Measurements from ENCODE around the gene H1-8. TPM values are rescaled to one million over a fixed set of nuclear protein-coding genes. Genes with fewer than 3 reads are reported as not detected.

Gene H1-8
- total and polyA plus RNA-seq, 9 donors: not detected

GRCh38 chr3:129502641-129503408 is 40.1 kb upstream of the H1-8 start:
- H3K27ac ChIP-seq (ENCODE audit: low read length): no peak overlapping the region
- no peaks in the 10 kb centered on the region for H3K27me3 ChIP-seq (ENCODE audit: control insufficient read depth, insufficient read depth, low read length)
- H3K4me3 ChIP-seq (ENCODE audit: low read length): no peak overlapping the region
- no peak for DNase-seq
- no peaks in the 10 kb centered on the region for H3K9me3 ChIP-seq (replicated peaks; ENCODE audit: control insufficient read depth, low read depth, low read length)
- peaks cover 44% of the 10 kb centered on the region for H3K4me1 ChIP-seq (ENCODE audit: control insufficient read depth, insufficient read depth, low read length)
- 90% methylated on average over 15 of the region's 18 CpGs for WGBS (ENCODE audit: insufficient coverage)
- peaks cover 80% of the 10 kb centered on the region for H3K36me3 ChIP-seq (ENCODE audit: control insufficient read depth, insufficient read depth, low read length)

DNA sequence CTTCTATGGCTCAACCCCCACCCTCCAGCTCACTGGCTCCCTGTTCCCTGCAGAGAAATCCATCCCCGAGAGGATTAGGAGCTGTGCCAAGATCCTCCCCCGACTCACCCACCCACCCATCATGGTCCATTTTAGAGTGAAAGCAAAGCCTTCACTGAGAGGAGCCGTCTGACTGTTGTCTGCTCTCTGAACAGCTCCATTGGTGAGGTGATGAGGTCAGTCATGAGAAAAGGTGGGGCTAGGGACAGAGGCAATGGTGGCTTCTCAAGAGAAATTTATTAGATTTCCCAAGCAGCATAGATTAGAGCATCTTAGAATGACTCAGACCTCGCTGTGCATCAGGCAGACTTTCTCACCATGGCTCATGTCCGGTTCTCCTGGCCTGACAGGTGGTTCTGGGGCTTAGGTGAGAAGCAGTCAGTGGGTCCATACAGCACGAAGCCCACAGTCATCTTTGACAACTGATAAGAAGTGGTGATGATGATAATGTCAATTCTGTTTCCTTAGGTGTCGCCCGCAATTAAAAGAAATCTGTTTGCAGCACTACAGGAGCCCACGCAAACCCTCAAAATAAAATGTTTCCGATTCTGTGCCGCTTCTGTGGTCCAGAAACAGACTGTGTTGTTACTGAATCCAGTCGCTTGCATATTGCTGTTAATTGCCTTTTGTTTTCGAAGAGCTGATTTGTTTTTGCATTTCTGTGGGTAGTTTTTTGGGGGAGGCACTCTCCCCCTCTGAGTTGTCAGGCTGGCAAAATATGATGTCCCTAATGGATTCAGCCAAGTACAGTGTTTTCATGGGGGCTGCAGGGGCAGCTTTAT is 39.3 kb upstream of the H1-8 start:
- Histone ChIP-seq H3K9me3 (replicated peaks; ENCODE audit: control insufficient read depth, low read depth, low read length) (no peaks in the 10 kb centered on the region), H3K27ac (ENCODE audit: low read length) (no peak overlapping the region), H3K27me3 (ENCODE audit: control insufficient read depth, insufficient read depth, low read length) (no peaks in the 10 kb centered on the region), H3K4me1 (ENCODE audit: control insufficient read depth, insufficient read depth, low read length) (peaks cover 45% of the 10 kb centered on the region), H3K4me3 (ENCODE audit: low read length) (no peak overlapping the region), H3K36me3 (ENCODE audit: control insufficient read depth, insufficient read depth, low read length) (peaks cover 80% of the 10 kb centered on the region)
- WGBS (ENCODE audit: insufficient coverage): 85% methylated on average over 10 of the region's 13 CpGs
- DNase-seq: no peak

DNA sequence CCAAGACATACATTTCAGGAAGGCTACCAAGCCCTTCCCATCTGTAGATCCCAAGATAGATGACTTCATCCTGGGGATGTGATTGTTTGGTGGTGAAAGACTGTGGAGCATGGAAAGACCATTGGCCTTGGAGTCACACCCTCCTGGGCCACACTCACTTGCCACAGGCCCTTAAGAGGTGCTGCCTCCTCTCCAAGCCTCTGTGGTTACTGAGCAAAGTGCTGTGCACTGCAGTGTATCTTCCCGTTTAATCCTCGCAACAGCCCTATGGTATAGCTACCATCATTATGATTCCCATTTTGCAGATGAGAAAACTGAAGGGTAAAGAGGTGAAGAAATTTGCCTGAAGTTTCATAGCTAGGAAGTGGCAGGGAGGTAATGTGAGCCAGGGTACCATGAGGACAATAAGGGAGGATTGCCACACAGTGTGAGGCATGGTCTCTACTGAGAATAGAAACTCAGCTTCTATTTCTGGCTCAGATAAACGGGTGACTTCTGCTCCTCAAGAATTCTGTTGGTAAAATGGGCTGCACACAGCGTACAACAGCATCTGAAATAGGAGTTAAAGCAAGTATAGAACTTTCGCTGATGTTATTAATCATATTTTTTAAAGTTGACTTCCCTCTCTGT is 38.4 kb upstream of the H1-8 start:
- Histone ChIP-seq H3K36me3 (ENCODE audit: control insufficient read depth, insufficient read depth, low read length) (peaks cover 82% of the 10 kb centered on the region), H3K4me1 (ENCODE audit: control insufficient read depth, insufficient read depth, low read length) (peaks cover 45% of the 10 kb centered on the region), H3K9me3 (replicated peaks; ENCODE audit: control insufficient read depth, low read depth, low read length) (no peaks in the 10 kb centered on the region), H3K27me3 (ENCODE audit: control insufficient read depth, insufficient read depth, low read length) (no peaks in the 10 kb centered on the region), H3K27ac (ENCODE audit: low read length) (no peak overlapping the region), H3K4me3 (ENCODE audit: low read length) (no peak overlapping the region)
- DNase-seq: no peak
- whole genome bisulfite sequencing (ENCODE audit: insufficient coverage): 17% methylated on average over 1 of the region's 5 CpGs

DNA sequence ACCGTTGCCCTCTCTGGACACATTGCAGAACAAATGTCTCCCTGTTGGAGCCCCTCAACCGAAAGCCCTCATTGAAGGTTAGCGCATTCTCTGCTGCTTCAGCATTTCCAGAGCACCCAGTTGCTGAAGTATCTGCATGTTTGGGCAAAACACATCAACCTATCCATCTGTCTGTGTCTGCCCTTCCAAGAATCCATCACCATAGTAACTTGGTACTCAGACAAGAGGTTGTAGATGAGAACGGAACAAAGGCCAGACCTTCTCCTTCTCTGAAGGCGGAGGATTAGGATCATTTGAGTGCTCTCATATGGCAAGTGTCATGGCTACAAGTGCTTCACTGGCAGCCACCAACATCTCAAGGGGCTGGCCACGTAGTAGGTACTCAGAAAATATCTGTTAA is 37.6 kb upstream of the H1-8 start:
- H3K27me3 ChIP-seq (ENCODE audit: control insufficient read depth, insufficient read depth, low read length): no peaks in the 10 kb centered on the region
- H3K9me3 ChIP-seq (replicated peaks; ENCODE audit: control insufficient read depth, low read depth, low read length): no peaks in the 10 kb centered on the region
- DNase-seq: no peak
- H3K27ac ChIP-seq (ENCODE audit: low read length): no peak overlapping the region
- H3K4me3 ChIP-seq (ENCODE audit: low read length): no peak overlapping the region
- WGBS (ENCODE audit: insufficient coverage): 58% methylated on average over 2 of the region's 6 CpGs
- H3K36me3 ChIP-seq (ENCODE audit: control insufficient read depth, insufficient read depth, low read length): peaks cover 82% of the 10 kb centered on the region
- H3K4me1 ChIP-seq (ENCODE audit: control insufficient read depth, insufficient read depth, low read length): peaks cover 45% of the 10 kb centered on the region

DNA sequence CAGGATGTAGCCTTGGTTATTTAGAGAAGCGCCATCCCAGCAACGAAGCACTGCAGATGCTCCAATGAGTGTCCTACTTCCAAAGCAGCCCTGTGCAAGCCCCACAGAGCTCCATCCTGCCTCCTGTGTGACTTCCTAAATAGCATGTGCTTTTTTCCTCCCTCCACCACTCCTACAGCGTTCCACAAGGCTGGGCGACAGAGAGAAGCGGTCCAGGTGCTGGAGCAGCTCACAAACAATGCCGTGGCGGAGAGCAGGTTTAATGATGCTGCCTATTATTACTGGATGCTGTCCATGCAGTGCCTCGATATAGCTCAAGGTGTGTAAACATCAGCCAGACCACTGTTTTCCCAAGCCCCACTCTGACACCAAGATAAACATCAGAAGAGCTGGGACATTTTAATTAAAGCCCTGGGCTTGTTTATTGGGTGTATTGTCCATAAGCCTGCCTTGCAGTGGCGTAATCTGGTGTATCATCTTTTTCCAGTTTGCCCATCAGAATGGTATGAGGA is 36.7 kb upstream of the H1-8 start:
- peak overlapping the region; percentile 76 for H3K27ac ChIP-seq (ENCODE audit: low read length)
- no peak overlapping the region for H3K4me3 ChIP-seq (ENCODE audit: low read length)
- H3K36me3 ChIP-seq (ENCODE audit: control insufficient read depth, insufficient read depth, low read length): peaks cover 81% of the 10 kb centered on the region
- peaks cover 39% of the 10 kb centered on the region for H3K4me1 ChIP-seq (ENCODE audit: control insufficient read depth, insufficient read depth, low read length)
- 73% methylated on average over 7 of the region's 9 CpGs for WGBS (ENCODE audit: insufficient coverage)
- no peaks in the 10 kb centered on the region for H3K9me3 ChIP-seq (replicated peaks; ENCODE audit: control insufficient read depth, low read depth, low read length)
- no peak for DNase-seq
- no peaks in the 10 kb centered on the region for H3K27me3 ChIP-seq (ENCODE audit: control insufficient read depth, insufficient read depth, low read length)

DNA sequence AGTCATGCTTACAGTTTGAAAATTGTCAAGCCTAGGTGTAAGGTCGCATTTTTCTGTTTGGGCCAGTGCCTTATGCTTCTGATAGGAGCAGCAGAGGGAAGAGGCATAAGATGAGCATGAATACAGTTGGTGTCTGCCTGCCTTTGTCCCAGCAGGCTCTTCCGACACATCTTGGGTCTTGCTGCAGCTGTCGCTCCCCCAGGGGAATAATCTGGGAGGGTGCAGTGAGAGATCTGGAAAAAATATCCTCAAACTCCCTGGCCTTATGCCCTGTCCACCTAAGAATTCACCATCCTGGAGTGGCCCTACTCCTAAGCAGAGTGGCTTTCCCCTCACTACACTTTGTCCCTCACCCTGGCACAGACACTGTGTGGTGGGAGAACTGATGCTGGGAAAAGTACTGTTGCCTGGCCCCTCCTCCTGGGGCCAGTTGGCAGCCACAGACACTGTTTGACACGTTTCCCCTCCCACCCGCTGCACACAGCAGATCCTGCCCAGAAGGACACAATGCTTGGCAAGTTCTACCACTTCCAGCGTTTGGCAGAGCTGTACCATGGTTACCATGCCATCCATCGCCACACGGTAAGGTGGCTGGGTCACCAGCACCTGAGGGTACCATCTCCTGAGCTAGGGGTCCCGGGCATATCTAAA is 35.7 kb upstream of the H1-8 start:
- 76% methylated on average over 6 of the region's 9 CpGs for WGBS (ENCODE audit: insufficient coverage)
- peaks cover 33% of the 10 kb centered on the region for H3K4me1 ChIP-seq (ENCODE audit: control insufficient read depth, insufficient read depth, low read length)
- no peaks in the 10 kb centered on the region for H3K27me3 ChIP-seq (ENCODE audit: control insufficient read depth, insufficient read depth, low read length)
- no peaks in the 10 kb centered on the region for H3K9me3 ChIP-seq (replicated peaks; ENCODE audit: control insufficient read depth, low read depth, low read length)
- peak overlapping the region; percentile 76 for H3K27ac ChIP-seq (ENCODE audit: low read length)
- peak; percentile 63 for DNase-seq
- H3K36me3 ChIP-seq (ENCODE audit: control insufficient read depth, insufficient read depth, low read length): peaks cover 83% of the 10 kb centered on the region
- no peak overlapping the region for H3K4me3 ChIP-seq (ENCODE audit: low read length)

DNA sequence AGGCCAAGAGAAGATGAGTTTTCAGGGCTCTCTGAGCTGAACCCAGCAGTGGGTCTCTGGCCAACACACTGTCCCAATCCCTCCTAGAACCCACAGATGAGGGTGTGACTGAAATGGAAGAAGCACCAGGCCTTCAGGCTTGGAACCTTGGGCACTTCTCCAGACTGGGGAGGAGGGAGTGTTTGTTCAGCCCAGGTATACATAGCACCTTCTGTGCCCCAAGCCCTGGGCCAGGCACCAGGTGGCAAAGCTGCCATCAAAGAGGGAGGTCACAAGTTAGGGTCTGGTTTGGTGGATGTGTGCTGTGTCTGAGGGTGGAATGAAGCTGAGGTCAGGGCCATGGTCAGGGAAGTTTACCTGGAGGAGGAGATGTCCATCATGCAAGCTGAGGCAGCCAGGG is 30.4 kb upstream of the H1-8 start:
- H3K36me3 ChIP-seq (ENCODE audit: control insufficient read depth, insufficient read depth, low read length): peaks cover 79% of the 10 kb centered on the region
- no peaks in the 10 kb centered on the region for H3K9me3 ChIP-seq (replicated peaks; ENCODE audit: control insufficient read depth, low read depth, low read length)
- H3K27me3 ChIP-seq (ENCODE audit: control insufficient read depth, insufficient read depth, low read length): no peaks in the 10 kb centered on the region
- peaks cover 3% of the 10 kb centered on the region for H3K4me1 ChIP-seq (ENCODE audit: control insufficient read depth, insufficient read depth, low read length)
- H3K27ac ChIP-seq (ENCODE audit: low read length): no peak overlapping the region
- no peak overlapping the region for H3K4me3 ChIP-seq (ENCODE audit: low read length)
- no peak for DNase-seq

DNA sequence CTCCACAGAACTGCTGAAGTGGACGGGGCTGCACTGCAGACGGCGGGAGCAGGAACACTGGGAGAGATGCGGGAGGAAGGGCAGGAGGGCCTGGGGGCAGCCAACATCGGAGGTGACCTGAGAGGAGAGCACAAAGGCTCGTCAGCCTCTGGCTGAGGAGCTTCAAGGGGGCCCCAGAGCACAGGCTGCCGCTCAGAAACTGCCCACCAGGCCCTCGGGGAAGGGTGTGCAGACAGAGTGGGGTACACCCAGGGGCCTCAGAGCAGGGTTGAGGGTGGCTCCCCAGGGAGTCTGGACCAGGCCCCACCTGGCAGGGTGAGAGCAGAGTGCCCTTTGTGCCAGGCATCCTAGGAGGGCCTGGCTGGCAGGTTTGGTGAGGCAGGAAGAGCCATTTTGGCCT is 29.3 kb upstream of the H1-8 start:
- Histone ChIP-seq H3K4me1 (ENCODE audit: control insufficient read depth, insufficient read depth, low read length) (peaks cover 3% of the 10 kb centered on the region), H3K27me3 (ENCODE audit: control insufficient read depth, insufficient read depth, low read length) (no peaks in the 10 kb centered on the region), H3K27ac (ENCODE audit: low read length) (no peak overlapping the region), H3K4me3 (ENCODE audit: low read length) (no peak overlapping the region), H3K9me3 (replicated peaks; ENCODE audit: control insufficient read depth, low read depth, low read length) (no peaks in the 10 kb centered on the region), H3K36me3 (ENCODE audit: control insufficient read depth, insufficient read depth, low read length) (peaks cover 82% of the 10 kb centered on the region)
- no peak for DNase-seq
- WGBS (ENCODE audit: insufficient coverage): 62% methylated on average over 8 of the region's 8 CpGs

- Histone ChIP-seq H3K36me3 (ENCODE audit: control insufficient read depth, insufficient read depth, low read length) (peaks cover 84% of the 10 kb centered on the region), H3K27me3 (ENCODE audit: control insufficient read depth, insufficient read depth, low read length) (no peaks in the 10 kb centered on the region), H3K4me3 (ENCODE audit: low read length) (no peak overlapping the region), H3K9me3 (replicated peaks; ENCODE audit: control insufficient read depth, low read depth, low read length) (no peaks in the 10 kb centered on the region), H3K4me1 (ENCODE audit: control insufficient read depth, insufficient read depth, low read length) (peaks cover 3% of the 10 kb centered on the region), H3K27ac (ENCODE audit: low read length) (no peak overlapping the region)
- no peak for DNase-seq
- 90% methylated on average over 10 of the region's 10 CpGs for WGBS (ENCODE audit: insufficient coverage)
Observed at GRCh38 chr3:129514110-129514509, 28.9 kb upstream of the H1-8 start.

GRCh38 chr3:129514563-129514962 is 28.4 kb upstream of the H1-8 start:
- no peaks in the 10 kb centered on the region for H3K27me3 ChIP-seq (ENCODE audit: control insufficient read depth, insufficient read depth, low read length)
- no peaks in the 10 kb centered on the region for H3K9me3 ChIP-seq (replicated peaks; ENCODE audit: control insufficient read depth, low read depth, low read length)
- no peak for DNase-seq
- no peak overlapping the region for H3K4me3 ChIP-seq (ENCODE audit: low read length)
- 90% methylated on average over 6 of the region's 6 CpGs for WGBS (ENCODE audit: insufficient coverage)
- peaks cover 88% of the 10 kb centered on the region for H3K36me3 ChIP-seq (ENCODE audit: control insufficient read depth, insufficient read depth, low read length)
- H3K27ac ChIP-seq (ENCODE audit: low read length): no peak overlapping the region
- peaks cover 3% of the 10 kb centered on the region for H3K4me1 ChIP-seq (ENCODE audit: control insufficient read depth, insufficient read depth, low read length)
